ENCODE data around the gene PCK2.

- no peak for TF ChIP-seq CTCF (IDR thresholded peaks at IDR 0.05; ENCODE audit: poor library complexity)
- TF ChIP-seq EZH2 (IDR thresholded peaks at IDR 0.05; ENCODE audit: borderline replicate concordance), result no peak
Measured at GRCh38 chr14:24074625-24075484, 19.3 kb upstream of the PCK2 start.
